Uterus (tissue), 4 donors: ENCODE results near the gene PPM1D. TPM values are rescaled to one million over a fixed set of nuclear protein-coding genes. Genes with fewer than 3 reads are reported as not detected.
A peak's percentile ranks its signal among the peaks of the same experiment; 100 is the strongest.
"Not testable (repeated sequence)": the region's sequence is repeated elsewhere in the genome, so short reads cannot be mapped to it uniquely, and the experiment has no call there.

Experiments used
- DNase-seq, 2 donors: peaks; one replicate each; pipeline ENCODE4 v3.0.0-alpha.2; 2019 to 2020
- H3K27ac ChIP-seq, 2 donors: fragments of 200-600 bp; sonication (generic); 1 replicate in 1 of 2; 2 replicates in 1 of 2; pipeline ENCODE4 v1.5.1; 2016 to 2018
- H3K27me3 ChIP-seq, 2 donors: fragments of 200-600 bp; sonication (generic); one replicate each; pipeline ENCODE4 v1.5.1; 2018 to 2019; ENCODE audit warnings: control low read depth in 1 of 2
- H3K36me3 ChIP-seq, 2 donors: fragments of 200-600 bp; sonication (generic); one replicate each; pipeline ENCODE4 v1.5.1; 2019; ENCODE audit warnings: control low read depth in 1 of 2
- H3K4me1 ChIP-seq, 2 donors: fragments of 200-600 bp; sonication (generic); one replicate each; pipeline ENCODE4 v1.5.1; 2018 to 2019; ENCODE audit warnings: control low read depth in 1 of 2
- H3K4me3 ChIP-seq, 2 donors: fragments of 200-600 bp; sonication (generic); 1 replicate in 1 of 2; 2 replicates in 1 of 2; pipeline ENCODE4 v1.5.1; 2018 to 2019; ENCODE audit warnings: mild to moderate bottlenecking in 1 of 2
- H3K9me3 ChIP-seq, 2 donors: fragments of 200-600 bp; sonication (generic); one replicate each; pipeline ENCODE4 v1.5.1; 2019; ENCODE audit warnings: control low read depth in 1 of 2
- POLR2A ChIP-seq, 2 donors: fragments of 450-650 bp; IDR thresholded peaks; one replicate each; pipeline ENCODE4 v1.6.1; 2016; ENCODE audit warnings: antibody characterized with exemption in 2 of 2, mild to moderate bottlenecking in 1 of 2, moderate library complexity in 1 of 2
- intact Hi-C: fragments of 100-400 bp; cut with DNase I; formaldehyde crosslinking; loops from one replicate; pipeline ENCODE4 v1.15.1; 2023; ENCODE audit warnings: low total_unique reads
- total RNA-seq, 4 donors: library from RNA; depleted of rRNA in 3 of 4; stranded (reverse); fragments of >200 nt in 3 of 4; gene quantifications; one replicate each; pipeline versions ENCODE4 v1.1.0 to v1.2.4, GENCODE V29; 2014 to 2023
- TF ChIP-seq, protein P1 (sequence below), 4 experiments: fragments of 200-600 bp in 2 of 4; fragments of 450-650 bp in 2 of 4; sonication (generic) in 2 of 4; IDR thresholded peaks; one replicate each; pipeline ENCODE4 v1.5.1; 2016 to 2019; ENCODE audit warnings: antibody characterized with exemption in 4 of 4, mild to moderate bottlenecking in 2 of 4, moderate library complexity in 1 of 4
- donor health status: DM: yes; HTN: yes; CAD: no.

The PPM1D gene
- total RNA-seq, 4 donors from 2014 or later, result 17.2 to 26.1 (median 20.2) TPM

DNA sequence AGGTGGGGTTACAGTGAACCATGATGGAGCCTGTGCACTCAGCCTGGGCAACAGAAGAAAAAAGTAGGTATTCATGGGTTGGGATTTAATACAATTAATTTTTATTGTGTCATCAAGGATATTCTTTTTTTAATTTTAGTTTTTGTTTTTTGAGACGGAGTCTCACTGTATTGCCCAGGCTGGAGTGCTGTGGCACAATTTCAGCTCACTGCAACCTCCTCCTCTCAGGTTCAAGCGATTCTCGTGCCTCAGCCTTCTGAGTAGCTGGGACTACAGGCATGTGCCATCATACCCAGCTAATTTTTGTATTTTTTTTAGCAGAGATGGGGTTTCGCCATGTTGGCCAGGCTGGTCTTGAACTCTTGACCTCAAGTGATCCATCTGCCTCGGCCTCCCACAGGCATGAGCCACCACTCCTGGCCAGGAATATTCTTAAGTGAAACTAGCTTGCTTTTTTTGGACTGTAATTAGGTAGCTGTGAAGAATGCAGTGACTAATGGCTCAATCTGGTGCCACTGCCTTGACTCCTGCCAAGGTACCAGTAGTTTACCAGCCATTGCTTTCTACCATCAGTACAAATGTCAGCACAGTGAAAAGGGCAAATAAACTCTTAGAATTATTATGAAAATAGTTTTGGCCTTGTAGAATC lies 4.8 kb downstream of the PPM1D start:
- Histone ChIP-seq H3K4me3 (no peak overlapping the region), H3K36me3 (no peaks in the 10 kb centered on the region), H3K27ac (peak overlapping the region; percentile 5 to 11), H3K9me3 (no peaks in the 10 kb centered on the region), H3K4me1 (no peaks in the 10 kb centered on the region), H3K27me3 (no peaks in the 10 kb centered on the region)
- no peak for DNase-seq
- intact Hi-C loops, result no loop called here
- TF ChIP-seq, protein P1, sequence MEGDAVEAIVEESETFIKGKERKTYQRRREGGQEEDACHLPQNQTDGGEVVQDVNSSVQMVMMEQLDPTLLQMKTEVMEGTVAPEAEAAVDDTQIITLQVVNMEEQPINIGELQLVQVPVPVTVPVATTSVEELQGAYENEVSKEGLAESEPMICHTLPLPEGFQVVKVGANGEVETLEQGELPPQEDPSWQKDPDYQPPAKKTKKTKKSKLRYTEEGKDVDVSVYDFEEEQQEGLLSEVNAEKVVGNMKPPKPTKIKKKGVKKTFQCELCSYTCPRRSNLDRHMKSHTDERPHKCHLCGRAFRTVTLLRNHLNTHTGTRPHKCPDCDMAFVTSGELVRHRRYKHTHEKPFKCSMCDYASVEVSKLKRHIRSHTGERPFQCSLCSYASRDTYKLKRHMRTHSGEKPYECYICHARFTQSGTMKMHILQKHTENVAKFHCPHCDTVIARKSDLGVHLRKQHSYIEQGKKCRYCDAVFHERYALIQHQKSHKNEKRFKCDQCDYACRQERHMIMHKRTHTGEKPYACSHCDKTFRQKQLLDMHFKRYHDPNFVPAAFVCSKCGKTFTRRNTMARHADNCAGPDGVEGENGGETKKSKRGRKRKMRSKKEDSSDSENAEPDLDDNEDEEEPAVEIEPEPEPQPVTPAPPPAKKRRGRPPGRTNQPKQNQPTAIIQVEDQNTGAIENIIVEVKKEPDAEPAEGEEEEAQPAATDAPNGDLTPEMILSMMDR (IDR thresholded peaks at IDR 0.05), result no peak
- TF ChIP-seq POLR2A (IDR thresholded peaks at IDR 0.05), result no peak

DNA sequence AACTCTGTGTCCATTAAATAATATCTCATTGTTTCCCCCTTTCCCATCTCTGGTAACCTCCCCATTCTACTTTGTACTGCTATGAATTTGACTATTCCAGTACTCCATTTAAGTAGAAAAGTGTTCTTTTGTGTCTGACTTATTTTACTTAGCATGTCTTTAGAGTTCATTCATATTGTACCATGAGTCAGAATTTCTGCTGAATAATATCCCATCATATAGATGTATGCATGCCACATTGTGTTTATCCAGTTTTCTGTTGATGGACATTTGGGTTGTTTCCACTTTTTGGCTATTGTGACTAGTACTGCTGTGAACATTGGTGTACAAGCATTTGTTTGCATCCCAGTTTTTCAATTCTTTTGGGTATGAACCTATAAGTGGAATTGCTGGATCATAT lies 6.0 kb downstream of the PPM1D start:
- DNase-seq, result no peak
- Histone ChIP-seq H3K4me3 (no peak overlapping the region), H3K27me3 (no peaks in the 10 kb centered on the region), H3K9me3 (no peaks in the 10 kb centered on the region), H3K27ac (no peak overlapping the region), H3K4me1 (no peaks in the 10 kb centered on the region), H3K36me3 (no peaks in the 10 kb centered on the region)
- intact Hi-C loops, result no loop called here
- TF ChIP-seq POLR2A (IDR thresholded peaks at IDR 0.05), result no peak
- TF ChIP-seq, protein P1 (IDR thresholded peaks at IDR 0.05), result no peak

DNA sequence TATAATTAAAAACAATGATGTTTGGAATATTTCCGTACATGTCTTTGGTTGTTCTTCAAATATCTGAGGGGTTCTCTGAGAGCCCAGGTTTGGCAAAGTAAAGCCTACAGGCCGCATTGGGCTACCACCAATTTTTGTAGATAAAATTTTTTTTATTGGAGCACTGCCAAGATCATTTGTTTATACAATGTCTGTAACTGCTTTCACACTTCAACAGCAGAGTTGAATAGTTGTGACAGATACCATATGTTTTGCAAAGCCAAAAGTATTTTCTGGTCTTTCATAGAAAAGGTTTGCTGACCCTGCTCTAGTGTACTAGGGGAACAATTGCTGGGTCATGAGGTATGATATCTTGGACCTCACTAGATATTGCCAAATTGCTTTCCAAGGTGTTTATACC lies 10.5 kb downstream of the PPM1D start:
- Histone ChIP-seq H3K36me3 (no peaks in the 10 kb centered on the region), H3K27me3 (no peaks in the 10 kb centered on the region), H3K4me1 (no peaks in the 10 kb centered on the region), H3K4me3 (no peak overlapping the region), H3K27ac (no peak overlapping the region), H3K9me3 (no peaks in the 10 kb centered on the region)
- no peak for DNase-seq
- no peak for TF ChIP-seq POLR2A (IDR thresholded peaks at IDR 0.05)
- TF ChIP-seq, protein P1 (IDR thresholded peaks at IDR 0.05), result no peak
- intact Hi-C loops, result no loop called here

DNA sequence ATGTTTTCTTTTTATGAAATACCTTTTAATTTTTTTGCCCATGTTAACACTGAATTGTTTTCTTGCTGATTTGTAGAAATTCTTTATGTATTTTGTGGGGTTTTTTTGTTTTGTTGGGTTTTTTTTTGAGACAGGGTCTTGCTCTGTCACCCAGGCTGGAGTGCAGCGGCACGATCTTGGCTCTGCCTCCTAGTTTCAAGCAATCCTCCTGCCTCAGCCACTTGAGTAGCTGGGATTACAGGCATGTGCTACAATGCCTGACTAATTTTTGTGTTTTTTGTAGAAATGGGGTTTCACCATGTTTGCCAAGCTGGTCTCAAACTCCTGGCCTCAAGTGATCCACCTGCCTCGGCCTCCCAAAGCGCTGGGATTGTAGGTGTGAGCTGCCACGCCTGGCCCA lies 11.3 kb downstream of the PPM1D start:
- DNase-seq, H3K27ac ChIP-seq, H3K4me1 ChIP-seq, intact Hi-C loops, H3K9me3 ChIP-seq, H3K27me3 ChIP-seq, H3K4me3 ChIP-seq, H3K36me3 ChIP-seq: not testable (repeated sequence)

DNA sequence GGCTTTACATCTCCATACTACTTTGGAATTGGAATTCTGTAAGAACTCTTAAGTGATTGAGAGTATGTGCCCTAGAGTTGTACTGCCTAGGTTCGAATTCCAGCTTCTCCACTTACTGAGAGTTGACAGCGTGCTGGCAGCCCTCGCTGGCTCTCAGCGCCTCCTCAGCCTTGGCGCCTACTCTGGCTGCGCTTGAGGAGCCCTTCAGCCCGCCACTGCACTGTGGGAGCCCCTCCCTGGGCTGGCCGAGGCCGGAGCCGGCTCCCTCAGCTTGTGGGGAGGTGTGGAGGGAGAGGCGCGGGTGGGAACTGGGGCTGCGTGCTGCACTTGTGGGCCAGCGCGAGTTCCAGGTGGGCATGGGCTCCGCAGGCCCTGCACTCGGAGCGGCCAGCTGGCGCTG lies 13.3 kb downstream of the PPM1D start:
- TF ChIP-seq, protein P1 (IDR thresholded peaks at IDR 0.05), result no peak
- TF ChIP-seq POLR2A (IDR thresholded peaks at IDR 0.05), result no peak
- DNase-seq, result no peak
- H3K27me3 ChIP-seq, result no peaks in the 10 kb centered on the region
- no peaks in the 10 kb centered on the region for H3K4me1 ChIP-seq
- H3K27ac ChIP-seq, result no peak overlapping the region
- intact Hi-C loops, result no loop called here
- H3K4me3 ChIP-seq, result no peak overlapping the region
- no peaks in the 10 kb centered on the region for H3K9me3 ChIP-seq
- H3K36me3 ChIP-seq, result no peaks in the 10 kb centered on the region

DNA sequence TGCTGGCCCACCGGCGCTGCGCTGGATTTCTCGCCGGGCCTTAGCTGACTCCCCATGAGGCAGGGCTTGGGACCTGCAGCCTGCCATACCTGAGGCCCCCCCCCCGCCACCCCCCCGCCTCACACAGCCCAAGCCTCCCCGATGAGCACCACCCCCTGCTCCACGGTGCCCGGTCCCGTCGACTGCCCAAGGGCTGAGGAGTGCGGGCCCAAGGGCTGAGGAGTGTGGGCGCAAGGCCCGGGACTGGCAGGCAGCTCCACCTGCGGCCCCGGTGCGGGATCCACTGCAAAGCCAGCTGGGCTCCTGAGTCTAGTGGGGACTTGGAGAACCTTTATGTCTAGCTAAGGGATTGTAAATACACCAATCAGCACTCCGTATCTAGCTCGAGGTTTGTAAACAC lies 13.8 kb downstream of the PPM1D start:
- intact Hi-C loops, H3K4me1 ChIP-seq: not testable (repeated sequence)

DNA sequence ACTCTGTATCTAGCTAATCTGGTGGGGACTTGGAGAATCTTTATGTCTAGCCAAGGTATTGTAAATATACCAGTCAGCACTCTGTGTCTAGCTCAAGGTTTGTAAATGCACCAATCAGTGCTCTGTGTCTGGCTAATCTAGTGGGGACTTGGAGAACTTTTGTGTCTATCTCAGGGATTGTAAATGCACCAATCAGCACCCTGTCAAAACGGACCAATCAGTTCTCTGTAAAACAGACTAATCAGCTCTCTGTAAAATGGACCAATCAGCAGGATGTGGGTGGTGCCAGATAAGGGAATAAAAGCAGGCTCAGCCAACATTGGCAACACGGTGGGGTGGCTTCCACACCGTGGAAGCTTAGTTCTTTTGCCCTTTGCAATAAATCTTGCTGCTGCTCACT lies 14.3 kb downstream of the PPM1D start:
- H3K36me3 ChIP-seq, H3K4me1 ChIP-seq, intact Hi-C loops, DNase-seq, H3K4me3 ChIP-seq, H3K27me3 ChIP-seq, H3K27ac ChIP-seq, H3K9me3 ChIP-seq: not testable (repeated sequence)

More for the DNA sequence above, 13.8 kb downstream of the PPM1D start:
- not testable (repeated sequence) for H3K4me3 ChIP-seq, H3K27ac ChIP-seq, H3K9me3 ChIP-seq, DNase-seq, H3K27me3 ChIP-seq, H3K36me3 ChIP-seq
